ENCODE data around the gene PHACTR4. TPM values are rescaled to one million over a fixed set of nuclear protein-coding genes. Genes with fewer than 3 reads are reported as not detected.

The PHACTR4 gene
- total RNA-seq, 2 donors from 2014 or later: 49.9 to 65.0 TPM

DNA sequence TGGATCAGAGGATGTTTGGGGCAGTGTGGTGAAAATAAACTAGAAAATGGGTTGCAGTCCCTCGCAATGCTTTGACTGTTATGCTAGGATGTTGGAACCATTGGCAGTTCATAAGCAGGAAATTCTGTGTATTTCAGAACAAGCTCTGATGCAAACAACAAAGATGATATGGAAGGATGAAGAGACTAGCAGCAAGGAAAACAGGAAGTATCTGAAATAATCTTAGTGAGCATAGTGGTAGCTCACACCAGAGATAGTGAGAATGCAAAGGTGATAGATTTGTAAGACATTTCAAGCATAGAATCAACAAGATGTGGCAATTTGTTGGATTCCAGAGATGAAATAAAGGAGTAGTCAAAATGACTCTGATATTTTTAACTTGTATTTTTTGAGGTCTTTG lies 125.2 kb downstream of the PHACTR4 start:
- no peak overlapping the region for H3K9ac ChIP-seq (ENCODE audit: extremely low read depth, low read length, poor library complexity, severe bottlenecking)
- WGBS, 2 experiments (ENCODE audit: insufficient coverage in 1 of 2, insufficient read length in 1 of 2): 98 to 100% methylated on average over 1 of the region's 1 CpG
- no peak overlapping the region for H3K27ac Mint-ChIP-seq
- H3K36me3 ChIP-seq (ENCODE audit: control insufficient read depth, insufficient read depth, low read length): peaks cover 47% of the 10 kb centered on the region
- no peak overlapping the region for H3K4me3 ChIP-seq (ENCODE audit: low read length)
- H3K9me3 Mint-ChIP-seq: no peaks in the 10 kb centered on the region
- DNase-seq: no peak
- TF ChIP-seq, protein P1, sequence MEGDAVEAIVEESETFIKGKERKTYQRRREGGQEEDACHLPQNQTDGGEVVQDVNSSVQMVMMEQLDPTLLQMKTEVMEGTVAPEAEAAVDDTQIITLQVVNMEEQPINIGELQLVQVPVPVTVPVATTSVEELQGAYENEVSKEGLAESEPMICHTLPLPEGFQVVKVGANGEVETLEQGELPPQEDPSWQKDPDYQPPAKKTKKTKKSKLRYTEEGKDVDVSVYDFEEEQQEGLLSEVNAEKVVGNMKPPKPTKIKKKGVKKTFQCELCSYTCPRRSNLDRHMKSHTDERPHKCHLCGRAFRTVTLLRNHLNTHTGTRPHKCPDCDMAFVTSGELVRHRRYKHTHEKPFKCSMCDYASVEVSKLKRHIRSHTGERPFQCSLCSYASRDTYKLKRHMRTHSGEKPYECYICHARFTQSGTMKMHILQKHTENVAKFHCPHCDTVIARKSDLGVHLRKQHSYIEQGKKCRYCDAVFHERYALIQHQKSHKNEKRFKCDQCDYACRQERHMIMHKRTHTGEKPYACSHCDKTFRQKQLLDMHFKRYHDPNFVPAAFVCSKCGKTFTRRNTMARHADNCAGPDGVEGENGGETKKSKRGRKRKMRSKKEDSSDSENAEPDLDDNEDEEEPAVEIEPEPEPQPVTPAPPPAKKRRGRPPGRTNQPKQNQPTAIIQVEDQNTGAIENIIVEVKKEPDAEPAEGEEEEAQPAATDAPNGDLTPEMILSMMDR (conservative IDR thresholded peaks at IDR 0.05): no peak
- H3K27me3 Mint-ChIP-seq (ENCODE audit: insufficient read depth): no peaks in the 10 kb centered on the region
- no peaks in the 10 kb centered on the region for H3K27me3 ChIP-seq (ENCODE audit: control insufficient read depth, insufficient read depth, low read length, poor library complexity, severe bottlenecking)
- H3K4me3 Mint-ChIP-seq: no peak overlapping the region
- H3K4me1 Mint-ChIP-seq: no peaks in the 10 kb centered on the region
- H3K9me3 ChIP-seq (ENCODE audit: control insufficient read depth, low read length): no peaks in the 10 kb centered on the region
- H3K27ac ChIP-seq (ENCODE audit: low read depth, low read length): no peak overlapping the region
- peaks cover 56% of the 10 kb centered on the region for H3K36me3 Mint-ChIP-seq (ENCODE audit: low read depth)
- H3K4me1 ChIP-seq (ENCODE audit: control insufficient read depth, insufficient read depth, low read length): no peaks in the 10 kb centered on the region

DNA sequence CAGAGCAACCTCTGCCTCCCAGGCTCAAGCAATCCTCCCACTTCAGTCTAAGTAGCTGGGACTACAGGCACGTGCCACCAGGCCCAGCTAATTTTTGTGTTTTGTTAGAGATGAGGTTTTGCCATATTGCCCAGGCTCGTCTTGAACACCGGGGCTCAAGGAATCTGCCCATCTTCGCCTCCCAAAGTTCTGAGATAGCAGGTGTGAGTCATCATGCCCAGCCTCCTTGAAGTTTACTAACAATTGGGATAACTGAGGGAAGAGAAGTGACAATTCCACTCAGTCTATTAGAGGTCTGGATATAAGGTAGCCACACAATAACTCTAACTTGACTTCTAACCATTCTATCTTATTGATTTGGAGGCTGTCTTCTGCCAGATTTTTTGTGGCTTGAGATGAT lies 130.0 kb downstream of the PHACTR4 start:
- peak overlapping the region; percentile 10 for H3K27ac Mint-ChIP-seq
- H3K27ac ChIP-seq (ENCODE audit: low read depth, low read length): no peak overlapping the region
- WGBS, 2 experiments (ENCODE audit: insufficient coverage in 1 of 2, insufficient read length in 1 of 2): 92 to 100% methylated on average over 3 to 4 of the region's 4 CpGs

DNA sequence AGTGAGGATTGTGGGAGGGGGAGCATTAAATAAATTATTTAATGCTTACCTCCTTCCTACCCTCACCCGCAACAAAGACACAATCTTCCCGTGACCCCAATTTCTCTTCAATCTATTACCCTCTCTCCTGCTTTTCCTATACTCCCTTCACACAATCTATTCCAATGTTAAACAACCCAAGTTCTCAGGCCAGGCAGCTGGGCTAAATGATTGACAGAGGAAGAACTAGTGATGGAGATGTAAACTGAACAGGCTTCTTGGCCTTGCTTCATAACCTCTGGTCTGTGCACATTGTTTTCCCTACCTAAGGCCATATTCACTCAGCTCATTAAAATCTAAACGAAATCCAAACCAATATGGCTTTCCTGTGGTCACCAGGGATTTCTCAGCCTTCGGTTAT lies 132.4 kb downstream of the PHACTR4 start:
- no peak overlapping the region for H3K27ac Mint-ChIP-seq
- H3K9ac ChIP-seq (ENCODE audit: extremely low read depth, low read length, poor library complexity, severe bottlenecking): no peak overlapping the region
- no peaks in the 10 kb centered on the region for H3K27me3 Mint-ChIP-seq (ENCODE audit: insufficient read depth)

More for the DNA sequence above, 130.0 kb downstream of the PHACTR4 start:
- Histone ChIP-seq H3K9me3 (ENCODE audit: control insufficient read depth, low read length) (no peaks in the 10 kb centered on the region), H3K4me3 (ENCODE audit: low read length) (no peak overlapping the region), H3K27me3 (ENCODE audit: control insufficient read depth, insufficient read depth, low read length, poor library complexity, severe bottlenecking) (no peaks in the 10 kb centered on the region), H3K36me3 (ENCODE audit: control insufficient read depth, insufficient read depth, low read length) (peaks cover 23% of the 10 kb centered on the region), H3K9ac (ENCODE audit: extremely low read depth, low read length, poor library complexity, severe bottlenecking) (no peak overlapping the region), H3K4me1 (ENCODE audit: control insufficient read depth, insufficient read depth, low read length) (no peaks in the 10 kb centered on the region)
- TF ChIP-seq, protein P1 (conservative IDR thresholded peaks at IDR 0.05): no peak
- H3K9me3 Mint-ChIP-seq: no peaks in the 10 kb centered on the region
- no peak overlapping the region for H3K4me3 Mint-ChIP-seq
- peak; percentile 32 for DNase-seq
- peaks cover 32% of the 10 kb centered on the region for H3K36me3 Mint-ChIP-seq (ENCODE audit: low read depth)
- no peaks in the 10 kb centered on the region for H3K27me3 Mint-ChIP-seq (ENCODE audit: insufficient read depth)
- no peaks in the 10 kb centered on the region for H3K4me1 Mint-ChIP-seq

More for the DNA sequence above, 132.4 kb downstream of the PHACTR4 start:
- no peaks in the 10 kb centered on the region for H3K4me1 ChIP-seq (ENCODE audit: control insufficient read depth, insufficient read depth, low read length)
- Mint-ChIP-seq H3K36me3 (ENCODE audit: low read depth) (peaks cover 24% of the 10 kb centered on the region), H3K4me1 (no peaks in the 10 kb centered on the region), H3K9me3 (peaks cover 2% of the 10 kb centered on the region), H3K4me3 (no peak overlapping the region)
- no peaks in the 10 kb centered on the region for H3K9me3 ChIP-seq (ENCODE audit: control insufficient read depth, low read length)
- no peaks in the 10 kb centered on the region for H3K27me3 ChIP-seq (ENCODE audit: control insufficient read depth, insufficient read depth, low read length, poor library complexity, severe bottlenecking)
- 95 to 100% methylated on average over 4 of the region's 4 CpGs for WGBS, 2 experiments (ENCODE audit: insufficient coverage in 1 of 2, insufficient read length in 1 of 2)
- H3K36me3 ChIP-seq (ENCODE audit: control insufficient read depth, insufficient read depth, low read length): peaks cover 17% of the 10 kb centered on the region
- no peak for DNase-seq
- H3K27ac ChIP-seq (ENCODE audit: low read depth, low read length): no peak overlapping the region
- TF ChIP-seq, protein P1 (conservative IDR thresholded peaks at IDR 0.05): no peak
- H3K4me3 ChIP-seq (ENCODE audit: low read length): no peak overlapping the region

Measured in endodermal cell (in vitro differentiated cells).